ENCODE data around the gene SPATA33. TPM values are rescaled to one million over a fixed set of nuclear protein-coding genes. Genes with fewer than 3 reads are reported as not detected.
"Not testable (repeated sequence)": the region's sequence is repeated elsewhere in the genome, so short reads cannot be mapped to it uniquely, and the experiment has no call there.

The SPATA33 gene
- total and polyA plus RNA-seq, 8 donors = 9.9 to 15.7 (median 13.3) TPM

DNA sequence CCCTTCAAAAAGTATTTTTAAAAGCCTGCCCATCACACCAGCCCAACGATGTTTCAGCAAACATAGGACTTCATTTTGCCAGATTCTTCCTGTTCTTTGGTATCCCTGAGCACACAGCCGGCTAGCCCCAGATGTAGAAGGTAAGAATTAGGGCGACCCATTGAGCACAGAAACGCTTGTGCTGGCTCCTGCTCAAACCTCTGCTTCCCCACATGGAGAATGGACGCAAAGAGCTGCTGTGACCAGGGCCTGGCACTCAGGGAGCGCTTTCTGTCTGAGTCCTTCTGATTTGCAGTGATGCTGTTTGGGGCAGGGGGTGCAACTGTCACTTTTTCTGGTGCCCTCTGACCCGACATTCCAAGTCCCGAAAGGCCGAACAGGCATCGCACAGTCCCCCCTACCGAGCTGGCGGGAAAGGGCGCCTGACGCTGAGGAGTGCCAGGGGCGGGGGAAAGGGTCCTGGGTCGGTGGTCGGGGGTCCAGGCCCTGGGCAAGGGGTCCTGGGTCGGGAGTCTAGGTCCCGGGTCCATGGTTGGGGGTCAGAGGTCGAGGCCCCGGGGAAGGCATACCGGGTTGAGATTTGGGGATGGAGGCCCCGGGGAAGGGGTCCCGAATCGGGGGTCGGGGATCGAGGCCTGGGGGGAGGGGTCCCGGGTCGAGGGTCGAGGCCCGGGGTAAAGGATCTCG lies 1.1 kb upstream of the SPATA33 start:
- intact Hi-C loops (cut with DNase I) = no loop called here
- peaks cover 0 to 29% of the 10 kb centered on the region in 2 donors for H3K36me3 ChIP-seq
- peak overlapping the region; percentile 96 to 98 for H3K4me3 ChIP-seq
- H3K9me3 ChIP-seq = no peaks in the 10 kb centered on the region
- DNase-seq = peak in 1 of 4 donors; percentile 77
- no peak for ATAC-seq
- no peaks in the 10 kb centered on the region for H3K27me3 ChIP-seq
- H3K4me1 ChIP-seq = peaks cover 12 to 36% of the 10 kb centered on the region in 2 donors
- TF ChIP-seq, protein P1, sequence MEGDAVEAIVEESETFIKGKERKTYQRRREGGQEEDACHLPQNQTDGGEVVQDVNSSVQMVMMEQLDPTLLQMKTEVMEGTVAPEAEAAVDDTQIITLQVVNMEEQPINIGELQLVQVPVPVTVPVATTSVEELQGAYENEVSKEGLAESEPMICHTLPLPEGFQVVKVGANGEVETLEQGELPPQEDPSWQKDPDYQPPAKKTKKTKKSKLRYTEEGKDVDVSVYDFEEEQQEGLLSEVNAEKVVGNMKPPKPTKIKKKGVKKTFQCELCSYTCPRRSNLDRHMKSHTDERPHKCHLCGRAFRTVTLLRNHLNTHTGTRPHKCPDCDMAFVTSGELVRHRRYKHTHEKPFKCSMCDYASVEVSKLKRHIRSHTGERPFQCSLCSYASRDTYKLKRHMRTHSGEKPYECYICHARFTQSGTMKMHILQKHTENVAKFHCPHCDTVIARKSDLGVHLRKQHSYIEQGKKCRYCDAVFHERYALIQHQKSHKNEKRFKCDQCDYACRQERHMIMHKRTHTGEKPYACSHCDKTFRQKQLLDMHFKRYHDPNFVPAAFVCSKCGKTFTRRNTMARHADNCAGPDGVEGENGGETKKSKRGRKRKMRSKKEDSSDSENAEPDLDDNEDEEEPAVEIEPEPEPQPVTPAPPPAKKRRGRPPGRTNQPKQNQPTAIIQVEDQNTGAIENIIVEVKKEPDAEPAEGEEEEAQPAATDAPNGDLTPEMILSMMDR (IDR thresholded peaks at IDR 0.05) = no peak
- H3K27ac ChIP-seq = peak overlapping the region in 1 of 2 donors; percentile 87

DNA sequence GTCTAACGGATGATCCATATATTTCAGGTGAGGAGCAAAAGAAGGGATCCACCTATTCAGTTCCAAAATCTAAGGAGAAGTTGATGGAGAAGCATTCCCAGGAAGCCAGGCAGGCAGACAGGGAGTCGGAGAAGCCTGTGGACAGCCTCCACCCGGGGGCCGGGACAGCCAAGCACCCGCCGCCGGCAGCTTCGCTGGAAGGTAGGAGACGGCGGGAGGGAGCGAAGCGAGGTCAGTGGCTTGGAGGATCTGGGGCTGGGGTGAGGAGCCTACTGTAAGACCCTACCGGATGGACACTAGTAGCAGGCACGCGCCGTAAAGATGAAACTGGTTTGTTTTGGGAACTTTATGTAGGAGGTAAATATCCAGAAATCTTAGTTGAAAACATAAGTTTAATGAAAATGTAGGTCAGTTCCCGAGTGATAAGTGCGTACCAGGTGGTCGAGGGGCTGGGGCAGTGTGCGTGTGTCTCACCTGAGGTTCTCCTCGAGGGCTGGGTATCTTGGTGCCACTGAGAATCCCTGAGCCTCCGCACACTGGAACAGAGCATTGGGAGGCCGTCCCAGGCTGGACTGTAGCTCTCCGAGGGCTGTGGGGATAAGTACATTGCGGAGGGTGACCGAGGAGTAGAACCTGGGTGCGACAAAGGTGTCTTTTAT lies 714 bp downstream of the SPATA33 start:
- TF ChIP-seq, protein P1 (IDR thresholded peaks at IDR 0.05) = no peak
- peak overlapping the region; percentile 96 to 98 for H3K4me3 ChIP-seq
- DNase-seq (peak in 1 of 4 donors; percentile 83), ATAC-seq (peak; percentile 29)
- intact Hi-C loops (cut with DNase I) = no loop called here
- H3K27ac ChIP-seq = peak overlapping the region; percentile 47 to 87
- no peaks in the 10 kb centered on the region for H3K9me3 ChIP-seq
- no peaks in the 10 kb centered on the region for H3K27me3 ChIP-seq
- H3K36me3 ChIP-seq = peaks cover 0 to 30% of the 10 kb centered on the region in 2 donors
- H3K4me1 ChIP-seq = peaks cover 12 to 36% of the 10 kb centered on the region in 2 donors

DNA sequence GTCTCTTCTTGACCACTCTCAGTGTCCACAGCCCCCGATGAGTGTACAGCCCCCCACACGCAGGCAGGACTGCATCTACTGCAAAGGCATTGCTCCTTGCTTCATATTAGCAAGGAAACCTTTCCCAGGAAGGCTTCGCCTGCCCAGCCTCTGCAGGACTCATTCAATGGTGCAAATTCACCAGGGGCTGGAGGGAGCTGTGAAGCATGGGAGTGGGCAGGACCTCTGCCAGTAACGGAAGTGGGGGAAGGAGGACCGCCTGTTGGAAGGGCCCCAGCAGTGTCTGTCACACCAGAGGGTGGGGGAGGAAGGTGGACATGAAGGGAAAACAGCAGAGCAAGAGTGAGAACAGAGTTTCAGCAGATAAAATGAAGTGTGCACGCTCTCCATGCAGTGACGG lies 2.5 kb downstream of the SPATA33 start:
- intact Hi-C loops (cut with DNase I) = no loop called here
- DNase-seq = peak in 1 of 4 donors; percentile 13
- ATAC-seq = no peak
- H3K4me3 ChIP-seq = no peak overlapping the region
- no peak overlapping the region for H3K27ac ChIP-seq
- no peaks in the 10 kb centered on the region for H3K27me3 ChIP-seq
- H3K36me3 ChIP-seq = peaks cover 0 to 32% of the 10 kb centered on the region in 2 donors
- TF ChIP-seq, protein P1 (IDR thresholded peaks at IDR 0.05) = no peak
- peaks cover 12 to 36% of the 10 kb centered on the region in 2 donors for H3K4me1 ChIP-seq
- no peaks in the 10 kb centered on the region for H3K9me3 ChIP-seq

DNA sequence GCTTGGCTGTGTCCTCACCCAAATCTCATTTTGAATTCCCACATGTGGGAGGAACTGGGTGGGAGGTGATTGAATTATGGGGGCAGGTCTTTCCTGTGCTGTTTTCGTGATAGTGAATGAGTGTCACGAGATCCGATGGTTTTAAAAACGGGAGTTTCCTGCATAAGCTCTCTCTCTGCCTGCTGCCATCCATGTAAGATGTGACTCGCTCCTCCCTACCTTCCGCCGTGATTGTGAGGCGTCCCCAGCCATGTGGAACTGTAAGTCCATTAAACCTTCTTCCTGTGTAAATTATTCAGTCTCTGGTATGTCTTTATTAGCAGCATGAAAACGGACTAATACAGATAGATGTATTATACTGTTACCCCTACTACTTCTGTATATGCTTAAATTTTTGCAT lies 3.6 kb downstream of the SPATA33 start:
- H3K9me3 ChIP-seq = no peaks in the 10 kb centered on the region
- peak in 1 of 4 donors; percentile 4 for DNase-seq
- H3K27ac ChIP-seq = no peak overlapping the region
- H3K4me3 ChIP-seq = no peak overlapping the region
- peaks cover 12 to 29% of the 10 kb centered on the region in 2 donors for H3K4me1 ChIP-seq
- peaks cover 0 to 32% of the 10 kb centered on the region in 2 donors for H3K36me3 ChIP-seq
- H3K27me3 ChIP-seq = no peaks in the 10 kb centered on the region
- ATAC-seq = no peak
- intact Hi-C loops (cut with DNase I) = no loop called here
- TF ChIP-seq, protein P1 (IDR thresholded peaks at IDR 0.05) = no peak

- ATAC-seq; H3K27me3 ChIP-seq; H3K4me3 ChIP-seq; H3K27ac ChIP-seq; intact Hi-C loops (cut with DNase I); H3K9me3 ChIP-seq: not testable (repeated sequence)
- peaks cover 8 to 16% of the 10 kb centered on the region in 2 donors for H3K4me1 ChIP-seq
- peak in 1 of 4 donors; percentile 5 for DNase-seq
- peaks cover 0 to 32% of the 10 kb centered on the region in 2 donors for H3K36me3 ChIP-seq
Observed at GRCh38 chr16:89664238-89664637, 6.6 kb downstream of the SPATA33 start.

All from left lung (tissue), 10 donors.